Upper lobe of left lung (tissue), 4 donors: ENCODE measurements around the gene PIGM.

ENCODE experiments used
- POLR2A ChIP-seq, 4 donors: fragments of 450-650 bp; IDR thresholded peaks; one replicate each; pipeline ENCODE4 v1.5.1; 2016 to 2017; ENCODE audit warnings: antibody characterized with exemption in 4 of 4, mild to moderate bottlenecking in 2 of 4
- POLR2AphosphoS5 ChIP-seq, 2 donors: sonication (generic); formaldehyde crosslinking; IDR thresholded peaks; one replicate each; pipeline ENCODE4 v1.5.1; 2017; ENCODE audit warnings: antibody characterized with exemption in 2 of 2
- TF ChIP-seq, protein P1 (sequence below), 6 experiments: fragments of 450-650 bp in 4 of 6; fragments of 200-600 bp in 2 of 6; sonication (generic) in 2 of 6; IDR thresholded peaks; one replicate each; pipeline ENCODE4 v1.5.1; 2016 to 2019; ENCODE audit warnings: antibody characterized with exemption in 6 of 6

DNA sequence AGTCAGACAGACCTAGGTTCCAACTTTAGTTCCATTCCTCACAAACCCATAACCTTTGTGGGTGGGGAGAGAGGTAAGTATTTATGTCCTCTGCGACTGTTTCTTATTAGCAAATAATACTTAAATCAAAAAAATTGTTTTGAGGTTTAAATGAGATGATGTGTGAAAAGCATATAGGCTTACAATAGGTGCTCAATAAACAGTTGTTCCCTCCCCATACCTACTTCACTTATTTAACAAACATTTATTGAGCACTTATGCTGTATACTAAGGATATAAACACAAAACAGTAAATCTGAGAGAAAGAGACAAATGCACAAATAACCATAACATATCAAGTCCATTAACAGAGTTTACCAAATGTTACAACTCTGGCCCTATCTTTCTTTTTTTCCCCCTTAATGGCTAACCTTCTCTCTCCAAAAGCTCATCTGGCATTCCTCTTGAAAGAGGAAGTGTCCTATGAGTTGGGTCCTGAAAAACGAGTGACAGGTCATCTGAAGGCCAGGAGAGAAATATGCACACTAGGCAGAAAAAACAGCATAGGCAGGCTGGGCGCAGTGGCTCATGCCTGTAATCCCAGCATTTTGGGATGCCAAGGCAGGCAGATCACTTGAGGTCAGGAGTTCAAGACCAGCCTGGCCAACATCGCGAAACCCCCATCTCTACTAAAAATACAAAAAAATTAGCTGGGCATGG lies 10.3 kb downstream of the PIGM start:
- TF ChIP-seq, protein P1, sequence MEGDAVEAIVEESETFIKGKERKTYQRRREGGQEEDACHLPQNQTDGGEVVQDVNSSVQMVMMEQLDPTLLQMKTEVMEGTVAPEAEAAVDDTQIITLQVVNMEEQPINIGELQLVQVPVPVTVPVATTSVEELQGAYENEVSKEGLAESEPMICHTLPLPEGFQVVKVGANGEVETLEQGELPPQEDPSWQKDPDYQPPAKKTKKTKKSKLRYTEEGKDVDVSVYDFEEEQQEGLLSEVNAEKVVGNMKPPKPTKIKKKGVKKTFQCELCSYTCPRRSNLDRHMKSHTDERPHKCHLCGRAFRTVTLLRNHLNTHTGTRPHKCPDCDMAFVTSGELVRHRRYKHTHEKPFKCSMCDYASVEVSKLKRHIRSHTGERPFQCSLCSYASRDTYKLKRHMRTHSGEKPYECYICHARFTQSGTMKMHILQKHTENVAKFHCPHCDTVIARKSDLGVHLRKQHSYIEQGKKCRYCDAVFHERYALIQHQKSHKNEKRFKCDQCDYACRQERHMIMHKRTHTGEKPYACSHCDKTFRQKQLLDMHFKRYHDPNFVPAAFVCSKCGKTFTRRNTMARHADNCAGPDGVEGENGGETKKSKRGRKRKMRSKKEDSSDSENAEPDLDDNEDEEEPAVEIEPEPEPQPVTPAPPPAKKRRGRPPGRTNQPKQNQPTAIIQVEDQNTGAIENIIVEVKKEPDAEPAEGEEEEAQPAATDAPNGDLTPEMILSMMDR (IDR thresholded peaks at IDR 0.05), result no peak
- TF ChIP-seq POLR2A (IDR thresholded peaks at IDR 0.05), result no peak
- no peak for TF ChIP-seq POLR2AphosphoS5 (IDR thresholded peaks at IDR 0.05)
